Suprapubic skin (tissue), 4 donors: ENCODE measurements around the gene FPGS.

ENCODE experiments used
- CTCF ChIP-seq, 2 donors: fragments of 200-600 bp in 1 of 2; fragments of 450-650 bp in 1 of 2; sonication (generic) in 1 of 2; IDR thresholded peaks; one replicate each; pipeline ENCODE4 v1.5.1; 2016 to 2019; ENCODE audit warnings: antibody characterized with exemption in 2 of 2, mild to moderate bottlenecking in 1 of 2, moderate library complexity in 1 of 2
- EP300 ChIP-seq: sonication (generic); formaldehyde crosslinking; IDR thresholded peaks from one replicate; pipeline ENCODE4 v1.6.1; 2017; ENCODE audit warnings: antibody characterized with exemption
- POLR2A ChIP-seq, 2 donors: fragments of 450-650 bp; IDR thresholded peaks; one replicate each; pipeline ENCODE4 v1.6.1; 2017; ENCODE audit warnings: antibody characterized with exemption in 2 of 2, mild to moderate bottlenecking in 2 of 2, moderate library complexity in 2 of 2
- POLR2AphosphoS5 ChIP-seq, 3 donors: sonication (generic); formaldehyde crosslinking; IDR thresholded peaks; one replicate each; pipeline ENCODE4 v1.6.1; 2017; ENCODE audit warnings: antibody characterized with exemption in 3 of 3

- TF ChIP-seq CTCF (IDR thresholded peaks at IDR 0.05) (no peak), POLR2A (IDR thresholded peaks at IDR 0.05) (no peak), EP300 (no peak), POLR2AphosphoS5 (IDR thresholded peaks at IDR 0.05) (no peak)
Observed at GRCh38 chr9:127796225-127796813, 6.4 kb upstream of the FPGS start.
